ENCODE measurements around the gene LDB2.

GRCh38 chr4:16505726-16506125, 392.7 kb downstream of the LDB2 start:
- no peak for TF ChIP-seq TAF1 (IDR thresholded peaks at IDR 0.05; ENCODE audit: borderline replicate concordance, low read depth, low read length)
- no peak for TF ChIP-seq POLR2A (IDR thresholded peaks at IDR 0.05; ENCODE audit: low read depth, low read length)
- no peak for TF ChIP-seq POLR2AphosphoS5 (IDR thresholded peaks at IDR 0.05; ENCODE audit: low read depth, low read length)
